Cardiac atrium fibroblast (primary cell): ENCODE data around the gene NOP53. TPM values are rescaled to one million over a fixed set of nuclear protein-coding genes. Genes with fewer than 3 reads are reported as not detected.

Source experiments
- total RNA-seq: library from RNA; depleted of rRNA; stranded (reverse); fragments of >200 nt; gene quantifications from 2 replicates; pipeline ENCODE4 v1.2.3, GENCODE V29; 2015

Gene NOP53
- total RNA-seq = 167 and 243 TPM in 2 replicates

DNA sequence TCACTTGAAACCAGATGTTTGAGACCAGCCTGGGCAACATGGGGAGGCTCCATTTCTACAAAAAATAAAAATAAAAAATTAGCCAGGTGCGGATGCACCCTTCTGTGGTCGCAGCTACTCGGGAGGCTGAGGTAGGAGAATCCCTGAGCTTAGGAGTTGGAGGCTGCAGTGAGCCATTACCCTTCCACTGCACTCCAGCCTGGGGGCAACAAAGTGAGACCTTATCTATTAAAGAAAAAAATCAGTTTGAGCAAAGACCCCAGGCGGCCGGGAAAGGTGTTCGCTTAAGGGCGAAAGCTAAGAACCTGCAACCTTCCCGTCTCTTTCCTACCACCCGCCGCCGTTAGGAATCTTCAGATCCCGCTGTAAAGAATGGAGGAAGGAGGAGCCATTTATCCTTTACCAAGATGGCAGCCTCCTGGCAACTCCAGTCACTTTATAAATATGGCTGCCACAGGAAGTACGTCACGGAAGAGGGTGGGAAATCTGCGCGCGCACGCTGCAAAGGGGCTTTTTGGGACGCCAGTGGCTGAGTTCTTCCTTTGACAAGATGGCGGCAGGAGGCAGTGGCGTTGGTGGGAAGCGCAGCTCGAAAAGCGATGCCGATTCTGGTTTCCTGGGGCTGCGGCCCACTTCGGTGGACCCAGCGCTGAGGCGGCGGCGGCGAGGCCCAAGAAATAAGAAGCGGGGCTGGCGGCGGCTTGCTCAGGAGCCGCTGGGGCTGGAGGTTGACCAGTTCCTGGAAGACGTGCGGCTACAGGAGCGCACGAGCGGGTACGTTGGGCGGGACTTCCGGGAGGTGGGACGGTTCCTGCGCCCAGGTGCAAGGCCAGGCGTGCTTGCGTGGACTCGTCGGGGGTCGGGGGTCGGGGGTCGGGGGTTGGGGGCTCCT, at the start of gene NOP53:
TSS of gene NOP53 (plus strand) at position 537 of the 892 bp plus-strand sequence. CDS start at position 551, 14 bp downstream.

DNA sequence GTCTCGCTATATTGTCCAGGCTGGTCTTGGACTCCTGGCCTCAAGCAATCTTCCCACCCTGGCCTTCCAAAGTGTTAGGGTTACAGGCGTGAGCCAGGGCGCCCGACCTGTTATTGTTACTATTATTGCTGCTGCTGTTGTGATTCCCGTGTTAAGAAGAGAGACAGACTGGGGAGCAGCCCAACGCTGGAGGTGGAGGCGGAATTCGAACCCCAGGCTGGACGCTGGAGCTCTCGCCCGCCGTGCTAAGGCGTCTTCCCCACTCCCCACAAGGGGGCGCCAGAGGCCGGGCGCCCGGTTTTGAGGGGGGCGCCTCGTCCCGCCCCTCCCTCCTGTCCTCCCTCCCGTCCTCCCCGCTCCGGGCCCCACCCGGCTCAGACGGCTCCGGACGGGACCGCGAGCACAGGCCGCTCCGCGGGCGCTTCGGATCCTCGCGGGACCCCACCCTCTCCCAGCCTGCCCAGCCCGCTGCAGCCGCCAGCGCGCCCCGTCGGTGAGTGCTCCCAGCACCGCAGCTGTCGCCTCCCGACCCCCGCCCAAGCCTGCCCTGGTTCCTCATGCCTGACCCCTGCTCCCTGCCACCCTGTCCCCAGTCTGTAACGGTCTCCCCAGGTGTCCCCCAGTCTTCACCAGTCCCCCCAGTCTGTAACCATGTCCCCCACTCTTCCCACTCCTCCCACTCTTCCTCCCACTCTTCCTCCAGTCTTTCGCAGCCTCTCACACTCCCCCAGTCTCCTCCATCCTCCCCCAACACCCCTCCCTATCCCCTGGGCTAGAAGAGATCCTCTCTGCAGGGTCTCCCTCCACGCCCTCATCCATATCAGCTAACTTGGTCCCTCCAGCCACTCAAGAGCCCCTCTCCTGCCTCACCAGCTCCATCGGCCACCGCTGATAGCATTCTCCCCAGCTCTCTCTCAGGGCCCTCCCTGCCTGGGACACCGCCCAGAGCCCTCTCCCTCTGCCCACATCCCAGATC, 32.0 kb upstream of the NOP53 start, which contains the start of gene EHD2:
TSS of gene EHD2 (plus strand) at position 377 of the 976 bp plus-strand sequence. CDS start 3,191 bp downstream, outside the sequence.

DNA sequence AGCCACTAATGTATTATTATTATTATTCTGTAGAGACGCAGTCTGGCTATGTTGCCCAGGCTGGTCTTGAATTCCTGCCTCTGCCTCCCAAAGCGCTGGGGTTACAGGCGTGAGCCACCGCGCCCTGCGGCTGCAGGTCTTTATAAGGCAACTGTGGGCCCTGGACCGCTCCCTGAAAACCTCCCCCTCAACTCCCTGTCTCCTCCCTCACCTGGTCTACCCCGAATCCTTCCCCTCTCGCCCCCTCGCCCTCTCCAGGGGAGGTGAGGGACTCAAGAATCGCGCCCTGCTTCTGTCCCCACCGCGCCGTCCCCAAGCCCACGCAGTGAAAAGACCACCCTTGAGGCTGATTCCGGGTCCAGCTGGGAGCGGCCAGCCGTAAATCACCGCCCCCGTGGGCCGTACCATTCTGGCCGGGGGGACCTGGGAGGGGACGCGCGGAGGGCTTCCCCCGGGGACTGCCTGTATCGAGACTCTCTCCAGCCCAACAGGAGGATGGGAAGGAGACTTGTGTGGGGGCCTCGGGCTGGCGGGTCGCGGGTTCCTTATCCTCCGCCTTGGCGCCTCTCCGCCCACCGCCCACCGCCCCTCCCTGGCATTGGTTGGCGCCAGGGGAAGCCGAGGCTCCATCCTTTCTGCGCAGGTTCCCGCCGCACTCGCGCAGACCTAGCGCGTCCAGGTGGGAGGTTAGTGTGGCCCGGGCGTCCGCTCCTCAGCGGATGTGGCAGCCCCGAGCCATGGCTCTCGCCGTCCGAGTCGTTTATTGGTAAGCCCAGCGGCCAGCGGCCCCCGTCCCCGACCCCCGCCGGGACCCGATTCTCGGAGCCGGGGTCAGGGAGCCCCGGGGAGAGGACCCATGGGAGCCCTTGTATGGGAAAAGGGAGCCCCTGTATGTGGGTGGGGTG, 33.0 kb downstream of the NOP53 start, which contains the start of gene SELENOW:
TSS of gene SELENOW (plus strand) at position 655 of the 905 bp plus-strand sequence. CDS start at position 738, 83 bp downstream.

DNA sequence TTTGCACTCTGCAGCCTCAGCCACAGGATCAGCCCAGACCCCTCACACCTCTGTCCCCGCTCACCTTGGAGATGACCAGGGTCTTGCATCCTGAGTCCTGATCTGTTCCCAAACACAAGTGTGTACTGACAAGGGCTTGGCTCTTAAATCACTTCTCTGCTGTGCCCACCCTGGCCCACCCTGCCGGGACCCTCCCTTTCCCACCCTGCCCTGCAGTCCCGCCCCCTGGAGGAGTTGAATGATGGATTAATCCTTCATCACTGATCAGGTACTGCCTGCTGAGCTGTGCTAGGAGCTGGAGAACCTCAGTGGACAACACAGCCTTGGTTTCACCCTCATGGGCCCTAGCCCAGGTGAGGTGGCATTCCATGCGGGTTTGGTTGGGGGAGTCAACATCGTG, 59.1 kb downstream of the NOP53 start, which contains the start of gene TPRX1:
TSS of gene TPRX1 (minus strand) at position 101 of the 400 bp plus-strand sequence. CDS start at position 89, 12 bp downstream.

Other genes starting within 250 kb of the NOP53 start
- 97.8 and 147 TPM in 2 replicates for gene NAPA, start 230.5 kb upstream of the NOP53 start, total RNA-seq
- under 0.01 and 1.1 TPM in 2 replicates for gene ZNF541, start 172.4 kb upstream of the NOP53 start, total RNA-seq
- gene BICRA, start 136.4 kb upstream of the NOP53 start, total RNA-seq = 1.1 and 1.3 TPM in 2 replicates
- 261 and 300 TPM in 2 replicates for gene EHD2, start 32.1 kb upstream of the NOP53 start, total RNA-seq
- gene SELENOW, start 33.2 kb downstream of the NOP53 start, total RNA-seq = 400 and 424 TPM in 2 replicates
- not detected in 2 replicates for gene TPRX1, start 59.0 kb downstream of the NOP53 start, total RNA-seq
- not detected in 2 replicates for gene CRX, start 76.4 kb downstream of the NOP53 start, total RNA-seq
- gene TPRX2, start 113.7 kb downstream of the NOP53 start, total RNA-seq = not detected in 2 replicates
- gene SULT2A1, start 140.8 kb downstream of the NOP53 start, total RNA-seq = not detected in 2 replicates
- not detected in 2 replicates for gene BSPH1, start 246.6 kb downstream of the NOP53 start, total RNA-seq
- gene ELSPBP1, start 249.1 kb downstream of the NOP53 start, total RNA-seq = not detected in 2 replicates